H1 (cell line): ENCODE data around the gene SERTAD2.

ENCODE experiments used
- BCL11A ChIP-seq, 2 experiments: IDR thresholded peaks; one replicate each; pipeline ENCODE4 v1.6.1; 2011; ENCODE audit warnings: low read depth in 2 of 2, low read length in 2 of 2, mild to moderate bottlenecking in 2 of 2
- CREB1 ChIP-seq: IDR thresholded peaks from 2 replicates; pipeline ENCODE4 v1.6.1; 2012; ENCODE audit warnings: inconsistent platforms
- EP300 ChIP-seq, 2 experiments: IDR thresholded peaks; 1 replicate in 1 of 2; 2 replicates in 1 of 2; pipeline ENCODE4 v1.6.1; 2011 to 2012; ENCODE audit warnings: low read depth in 2 of 2, low read length in 2 of 2, mild to moderate bottlenecking in 2 of 2, borderline replicate concordance in 1 of 2, inconsistent platforms in 1 of 2, moderate library complexity in 1 of 2
- GABPA ChIP-seq: IDR thresholded peaks from 2 replicates; pipeline ENCODE4 v1.6.1; 2011; ENCODE audit warnings: mild to moderate bottlenecking, low read length, moderate library complexity, borderline replicate concordance; ENCODE audit not compliant: insufficient read depth
- GTF2F1 ChIP-seq: IDR thresholded peaks from 2 replicates; pipeline ENCODE4 v1.6.1; 2012; ENCODE audit warnings: low read depth, low read length, improper control_type of control experiment, borderline replicate concordance
- RBBP5 ChIP-seq: IDR thresholded peaks from 2 replicates; pipeline ENCODE4 v1.7.1; 2012; ENCODE audit warnings: low read depth, mild to moderate bottlenecking, inconsistent platforms, low read length, moderate library complexity, borderline replicate concordance
- SUZ12 ChIP-seq: fragments of 200-600 bp; sonication (generic); IDR thresholded peaks from 2 replicates; pipeline ENCODE4 v1.6.1; 2012; ENCODE audit warnings: mild to moderate bottlenecking, inconsistent platforms, low read length, moderate library complexity, mixed read lengths
- TCF12 ChIP-seq: IDR thresholded peaks from 2 replicates; pipeline ENCODE4 v1.6.1; 2011; ENCODE audit warnings: low read depth, mild to moderate bottlenecking, low read length
- TF ChIP-seq, protein P1 (sequence below), 3 experiments: IDR thresholded peaks; 1 replicate in 2 of 3; 2 replicates in 1 of 3; pipeline versions ENCODE4 v1.5.1 to v1.6.1; 2011; ENCODE audit warnings: low read length in 3 of 3, mild to moderate bottlenecking in 3 of 3, inconsistent platforms in 2 of 3, low read depth in 1 of 3, moderate library complexity in 1 of 3; ENCODE audit not compliant: insufficient read depth in 1 of 3; ENCODE audit errors: control extremely low read depth in 1 of 3
- TF ChIP-seq, protein P2 (sequence below): IDR thresholded peaks from 2 replicates; pipeline ENCODE4 v1.6.1; 2011; ENCODE audit warnings: low read depth, mild to moderate bottlenecking, low read length; ENCODE audit not compliant: insufficient read depth
- TF ChIP-seq, protein P3 (sequence below): IDR thresholded peaks from 2 replicates; pipeline ENCODE4 v1.6.1; 2011; ENCODE audit warnings: low read length, improper control_type of control experiment

DNA sequence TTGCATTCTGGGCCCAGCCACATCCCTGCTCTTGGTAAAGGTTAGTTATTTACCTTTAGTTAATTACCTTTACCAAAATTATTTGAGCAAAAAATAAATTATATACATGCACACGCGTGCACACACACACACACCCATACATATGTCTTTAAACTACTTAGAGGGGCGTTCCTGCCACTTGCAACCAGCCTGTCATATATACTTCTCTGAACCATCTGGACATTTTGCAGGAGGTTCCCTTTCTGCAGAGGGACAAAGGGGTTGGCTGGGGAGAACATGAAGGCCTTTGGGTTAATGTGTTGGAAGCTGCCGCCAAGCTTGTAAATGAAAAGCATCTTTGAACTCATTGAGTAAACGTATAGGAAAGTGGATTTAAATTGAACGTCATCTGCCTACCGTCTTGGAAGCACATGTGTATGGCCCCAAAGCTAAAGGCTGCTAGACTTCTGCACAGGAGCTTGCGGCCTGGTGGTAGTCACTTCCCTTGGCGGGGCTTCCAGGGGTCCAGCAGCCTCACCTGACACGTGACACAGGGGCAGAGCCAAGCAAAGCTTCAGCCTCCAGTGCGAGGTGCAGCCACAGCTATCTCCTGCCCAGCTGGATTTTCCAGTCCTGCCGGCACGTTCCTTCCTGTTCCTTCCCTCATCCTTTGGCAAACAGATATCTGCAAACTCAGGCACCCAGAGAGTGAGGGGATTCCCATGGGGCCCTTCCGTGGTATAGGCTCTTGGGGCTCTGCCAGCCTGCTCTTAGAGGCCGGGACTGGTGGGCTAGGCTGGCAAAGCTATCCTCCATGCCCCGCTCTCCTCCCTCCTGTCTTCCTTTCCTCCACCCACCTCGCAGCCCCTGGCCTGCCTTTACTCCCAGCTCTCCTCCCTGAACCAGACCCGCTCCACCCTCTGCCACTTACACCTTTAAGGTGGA, 46.1 kb downstream of the SERTAD2 start:
- TF ChIP-seq, protein P1, sequence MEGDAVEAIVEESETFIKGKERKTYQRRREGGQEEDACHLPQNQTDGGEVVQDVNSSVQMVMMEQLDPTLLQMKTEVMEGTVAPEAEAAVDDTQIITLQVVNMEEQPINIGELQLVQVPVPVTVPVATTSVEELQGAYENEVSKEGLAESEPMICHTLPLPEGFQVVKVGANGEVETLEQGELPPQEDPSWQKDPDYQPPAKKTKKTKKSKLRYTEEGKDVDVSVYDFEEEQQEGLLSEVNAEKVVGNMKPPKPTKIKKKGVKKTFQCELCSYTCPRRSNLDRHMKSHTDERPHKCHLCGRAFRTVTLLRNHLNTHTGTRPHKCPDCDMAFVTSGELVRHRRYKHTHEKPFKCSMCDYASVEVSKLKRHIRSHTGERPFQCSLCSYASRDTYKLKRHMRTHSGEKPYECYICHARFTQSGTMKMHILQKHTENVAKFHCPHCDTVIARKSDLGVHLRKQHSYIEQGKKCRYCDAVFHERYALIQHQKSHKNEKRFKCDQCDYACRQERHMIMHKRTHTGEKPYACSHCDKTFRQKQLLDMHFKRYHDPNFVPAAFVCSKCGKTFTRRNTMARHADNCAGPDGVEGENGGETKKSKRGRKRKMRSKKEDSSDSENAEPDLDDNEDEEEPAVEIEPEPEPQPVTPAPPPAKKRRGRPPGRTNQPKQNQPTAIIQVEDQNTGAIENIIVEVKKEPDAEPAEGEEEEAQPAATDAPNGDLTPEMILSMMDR (IDR thresholded peaks at IDR 0.05; ENCODE audit: control extremely low read depth in 1 of 3, insufficient read depth in 1 of 3, low read depth in 1 of 3, low read length in 3 of 3): no peak
- no peak for TF ChIP-seq EP300 (IDR thresholded peaks at IDR 0.05; ENCODE audit: borderline replicate concordance in 1 of 2, low read depth in 2 of 2, low read length in 2 of 2)
- TF ChIP-seq BCL11A (IDR thresholded peaks at IDR 0.05; ENCODE audit: low read depth in 2 of 2, low read length in 2 of 2): no peak
- no peak for TF ChIP-seq SUZ12
- TF ChIP-seq CREB1: no peak
- TF ChIP-seq, protein P2, sequence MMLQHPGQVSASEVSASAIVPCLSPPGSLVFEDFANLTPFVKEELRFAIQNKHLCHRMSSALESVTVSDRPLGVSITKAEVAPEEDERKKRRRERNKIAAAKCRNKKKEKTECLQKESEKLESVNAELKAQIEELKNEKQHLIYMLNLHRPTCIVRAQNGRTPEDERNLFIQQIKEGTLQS: no peak
- TF ChIP-seq, protein P3, sequence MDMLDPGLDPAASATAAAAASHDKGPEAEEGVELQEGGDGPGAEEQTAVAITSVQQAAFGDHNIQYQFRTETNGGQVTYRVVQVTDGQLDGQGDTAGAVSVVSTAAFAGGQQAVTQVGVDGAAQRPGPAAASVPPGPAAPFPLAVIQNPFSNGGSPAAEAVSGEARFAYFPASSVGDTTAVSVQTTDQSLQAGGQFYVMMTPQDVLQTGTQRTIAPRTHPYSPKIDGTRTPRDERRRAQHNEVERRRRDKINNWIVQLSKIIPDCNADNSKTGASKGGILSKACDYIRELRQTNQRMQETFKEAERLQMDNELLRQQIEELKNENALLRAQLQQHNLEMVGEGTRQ: no peak
- TF ChIP-seq GABPA: no peak
- TF ChIP-seq RBBP5: no peak
- TF ChIP-seq GTF2F1: no peak
- TF ChIP-seq TCF12: no peak
